SH-SY5Y (cell line): ENCODE results near the gene HAGH.

Source experiments
- GATA2 ChIP-seq: IDR thresholded peaks from 2 replicates; pipeline ENCODE4 v1.6.1; 2011; ENCODE audit warnings: mild to moderate bottlenecking, low read depth, low read length
- GATA3 ChIP-seq: IDR thresholded peaks from 2 replicates; pipeline ENCODE4 v1.6.1; 2011; ENCODE audit warnings: low read depth, mild to moderate bottlenecking, low read length, moderate library complexity

GRCh38 chr16:1800701-1801100, 25.9 kb downstream of the HAGH start:
- TF ChIP-seq GATA2 (no peak), GATA3 (no peak)
